K562 (cell line): ENCODE data around the gene TMEM88. TPM values are rescaled to one million over a fixed set of nuclear protein-coding genes. Genes with fewer than 3 reads are reported as not detected.

Source experiments
- ID3 ChIP-seq, 2 experiments: fragments of 250-450 bp in 1 of 2; fragments of 450-650 bp in 1 of 2; sonication (Bioruptor Pico) in 1 of 2; IDR thresholded peaks; 2 replicates each; pipeline versions ENCODE4 v1.6.1 to v1.8.0; 2016 to 2021; ENCODE audit warnings: mild to moderate bottlenecking in 2 of 2, moderate library complexity in 2 of 2, missing compliant biosample characterization in 1 of 2, missing genetic modification characterization in 1 of 2
- JUN ChIP-seq, 2 experiments: sonication (generic) in 1 of 2; formaldehyde crosslinking in 1 of 2; IDR thresholded peaks; 2 replicates each; pipeline versions ENCODE4 v1.6.1 to v1.8.0; 2012 to 2022; ENCODE audit warnings: borderline replicate concordance in 2 of 2, mild to moderate bottlenecking in 2 of 2, improper control_type of control experiment in 1 of 2, low read depth in 1 of 2, low read length in 1 of 2, missing genetic modification reagents in 1 of 2
- KDM1A ChIP-seq, 2 experiments: fragments of 450-650 bp; IDR thresholded peaks; 2 replicates each; pipeline ENCODE4 v1.6.1; 2016; ENCODE audit warnings: mild to moderate bottlenecking in 2 of 2
- KDM2B ChIP-seq: fragments of 250-450 bp; sonication (Bioruptor Pico); IDR thresholded peaks from 2 replicates; pipeline ENCODE4 v1.8.0; 2021; ENCODE audit warnings: mild to moderate bottlenecking, moderate library complexity
- NR4A1 ChIP-seq, 2 experiments: fragments of 250-450 bp in 1 of 2; fragments of 450-650 bp in 1 of 2; sonication (Bioruptor Pico) in 1 of 2; IDR thresholded peaks; 2 replicates each; pipeline versions ENCODE4 v1.4.0 to v1.6.1; 2016 to 2020; ENCODE audit warnings: mild to moderate bottlenecking in 2 of 2, missing compliant biosample characterization in 1 of 2, missing genetic modification characterization in 1 of 2, moderate library complexity in 1 of 2
- PKNOX1 ChIP-seq: fragments of 450-650 bp; IDR thresholded peaks from 2 replicates; pipeline ENCODE4 v1.6.1; 2016
- RBBP5 ChIP-seq: fragments of 200-600 bp; sonication (generic); IDR thresholded peaks from 2 replicates; pipeline ENCODE4 v1.6.1; 2012; ENCODE audit warnings: borderline replicate concordance, mild to moderate bottlenecking, low read length, control low read depth, inconsistent platforms; ENCODE audit not compliant: insufficient read depth, poor library complexity, severe bottlenecking
- SAFB ChIP-seq: fragments of 200-400 bp; formaldehyde crosslinking; IDR thresholded peaks from 2 replicates; pipeline ENCODE4 v1.6.1; 2017; ENCODE audit warnings: low read depth, low read length, borderline replicate concordance
- SMARCB1 ChIP-seq: IDR thresholded peaks from 2 replicates; pipeline ENCODE4 v1.6.1; 2011; ENCODE audit warnings: improper control_type of control experiment, low read depth; ENCODE audit not compliant: insufficient read length
- TARDBP ChIP-seq: fragments of 450-650 bp; IDR thresholded peaks from 2 replicates; pipeline ENCODE4 v1.6.1; 2016
- ZC3H4 ChIP-seq: sonication (generic); formaldehyde crosslinking; IDR thresholded peaks from 2 replicates; pipeline ENCODE4 v1.9.0; 2021; ENCODE audit warnings: missing genetic modification reagents, borderline replicate concordance
- ZKSCAN8 ChIP-seq: fragments of 200-800 bp; sonication (Bioruptor generic); IDR thresholded peaks from 2 replicates; pipeline ENCODE4 v1.6.1; 2016; ENCODE audit warnings: missing genetic modification characterization, missing compliant biosample characterization
- polyA plus RNA-seq, 8 experiments: library from polyadenylated mRNA; depleted of rRNA in 4 of 8; stranded (reverse) in 5 of 8; unstranded in 3 of 8; fragments of >200 nt; fragmentation: Nextera tagmentation in 2 of 8; fragmentation: Illumina TruSeq in 1 of 8; extraction: Ambion mirVana in 2 of 8; extraction: Trizol in 1 of 8; gene quantifications; 2 replicates each; pipeline versions ENCODE4 v1.2.1 to v1.2.3, GENCODE V29; 2011 to 2014; ENCODE audit warnings: inconsistent platforms in 1 of 8, missing spikeins in 1 of 8
- total RNA-seq, 7 experiments: library from RNA; depleted of rRNA in 6 of 7; stranded (reverse); fragments of >200 nt in 6 of 7; fragmentation: Illumina TruSeq in 2 of 7; extraction: Trizol in 2 of 7; gene quantifications; 2 replicates each; pipeline versions ENCODE4 v1.2.1 to v1.2.3, GENCODE V29; 2011 to 2021; ENCODE audit warnings: low replicate concordance in 1 of 7

The TMEM88 gene
- total and polyA plus RNA-seq, 9 of the 15 experiments (the other 6 are each of a cell fraction or from before 2014, with no cell fraction given), result 0.10 to 1.4 (median 0.36) TPM; not detected in 3

- TF ChIP-seq JUN (IDR thresholded peaks at IDR 0.05; ENCODE audit: borderline replicate concordance, low read depth, low read length) (peak; percentile 95), JUN (CRISPR knock-in tag; IDR thresholded peaks at IDR 0.05; ENCODE audit: borderline replicate concordance) (no peak), ZKSCAN8 (CRISPR knock-in tag) (no peak), NR4A1 (CRISPR knock-in tag; IDR thresholded peaks at IDR 0.05) (no peak), NR4A1 (tag; IDR thresholded peaks at IDR 0.05) (no peak), RBBP5 (no peak), KDM2B (no peak), SMARCB1 (no peak), KDM1A (IDR thresholded peaks at IDR 0.05) (peak; percentile 61 to 86; a peak in 3 of 4 replicates), PKNOX1 (peak; percentile 19; the same call in 1 of the 2 replicates), SAFB (no peak), ID3 (CRISPR knock-in tag; IDR thresholded peaks at IDR 0.05) (no peak), ID3 (tag; IDR thresholded peaks at IDR 0.05) (0 out of 2 replicates have a peak, but pooled peaks have one; percentile 67), TARDBP (peak; percentile 56; the same call in 1 of the 2 replicates), ZC3H4 (CRISPR knock-in tag) (no peak)
Observed at GRCh38 chr17:7836596-7837407, 18.1 kb upstream of the TMEM88 start (continued).
